Activated naive CD4-positive, alpha-beta T cell treated with anti-CD3 and anti-CD28 coated beads, Interleukin-2, amount 10 ng/mL, durations not matched to agents 7 days and 5 days (primary cell): ENCODE results near the gene TMEM8B.

Experiments
- CTCF ChIA-PET: fragments of 350-600 bp; sonication (Branson Sonifier 250); formaldehyde crosslinking; loops from one replicate; lab custom pipeline; 2021; ENCODE audit warnings: antibody characterized with exemption; lab: Charles Lee
- DNase-seq: peaks from one replicate; pipeline ENCODE4 v3.0.0-alpha.2; 2020
- H3K27ac Mint-ChIP-seq: one replicate; pipeline ENCODE4 v1.8.0; 2021; ENCODE audit warnings: mild to moderate bottlenecking, moderate library complexity, mixed read lengths
- H3K27me3 Mint-ChIP-seq: one replicate; pipeline ENCODE4 v1.8.0; 2021; ENCODE audit warnings: mild to moderate bottlenecking, mixed read lengths
- H3K36me3 Mint-ChIP-seq: one replicate; pipeline ENCODE4 v1.8.0; 2021; ENCODE audit warnings: mixed read lengths
- H3K4me1 Mint-ChIP-seq: one replicate; pipeline ENCODE4 v1.8.0; 2021; ENCODE audit warnings: mixed read lengths
- H3K4me3 Mint-ChIP-seq: one replicate; pipeline ENCODE4 v1.8.0; 2021; ENCODE audit warnings: mild to moderate bottlenecking, moderate library complexity, mixed read lengths
- H3K9me3 Mint-ChIP-seq: one replicate; pipeline ENCODE4 v1.8.0; 2021; ENCODE audit warnings: mixed read lengths

The TMEM8B gene

DNA sequence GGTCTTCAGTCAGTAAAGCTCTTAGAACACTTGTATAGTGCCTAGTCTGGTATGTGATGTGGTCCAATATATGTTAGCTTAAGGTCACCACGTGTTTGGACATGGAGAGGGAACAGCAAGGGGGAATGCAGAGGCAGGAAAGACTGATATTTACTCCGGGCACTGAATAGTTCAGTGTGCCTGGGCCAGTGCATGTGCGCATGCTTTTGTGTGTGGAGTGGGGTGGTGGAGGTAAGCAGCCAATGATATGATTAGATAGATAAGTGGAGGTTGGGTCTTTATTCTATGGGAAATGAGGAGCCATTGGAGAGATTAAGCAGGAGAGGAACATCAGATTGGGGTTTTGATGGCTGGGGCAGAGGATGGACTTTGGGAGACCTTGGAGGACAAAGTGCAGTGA lies 27.2 kb downstream of the TMEM8B start:
- Mint-ChIP-seq H3K36me3 (no peaks in the 10 kb centered on the region), H3K27ac (no peak overlapping the region), H3K4me3 (no peak overlapping the region), H3K9me3 (no peaks in the 10 kb centered on the region), H3K27me3 (peaks cover 48% of the 10 kb centered on the region), H3K4me1 (peaks cover 7% of the 10 kb centered on the region)
- DNase-seq: no peak
- CTCF ChIA-PET: interaction anchor here (1.2 kb wide), 1 partner anchor 1559 kb away, joined by 3 read pairs; no protein-coding TSS in a partner anchor

DNA sequence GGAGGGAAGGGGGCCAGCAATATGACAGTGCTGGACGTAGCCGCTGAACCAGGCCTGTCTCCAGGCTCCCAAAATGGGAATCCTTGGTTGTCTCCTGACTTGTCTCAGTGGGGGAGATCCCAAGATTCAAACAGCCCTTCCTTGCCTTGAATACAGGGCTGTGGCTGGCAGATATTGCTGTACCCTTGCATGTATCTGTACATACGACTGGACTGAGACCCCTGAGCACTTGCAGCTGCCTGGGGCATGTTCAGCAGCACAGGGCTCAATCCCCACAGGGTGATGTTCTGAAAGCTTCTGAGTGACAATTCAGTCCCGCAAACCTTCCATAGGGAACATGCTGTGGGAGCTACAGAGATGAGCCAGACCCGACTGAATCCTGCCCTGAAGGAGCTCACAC lies 27.9 kb downstream of the TMEM8B start:
- CTCF ChIA-PET: interaction anchor here (1.1 to 1.9 kb wide), 6 partner anchors 9 to 1558 kb away, joined by 3 to 7 read pairs (median 4); no protein-coding TSS in a partner anchor
- Mint-ChIP-seq H3K9me3 (no peaks in the 10 kb centered on the region), H3K4me3 (no peak overlapping the region), H3K4me1 (peaks cover 7% of the 10 kb centered on the region), H3K36me3 (no peaks in the 10 kb centered on the region), H3K27me3 (peaks cover 54% of the 10 kb centered on the region), H3K27ac (no peak overlapping the region)
- no peak for DNase-seq

DNA sequence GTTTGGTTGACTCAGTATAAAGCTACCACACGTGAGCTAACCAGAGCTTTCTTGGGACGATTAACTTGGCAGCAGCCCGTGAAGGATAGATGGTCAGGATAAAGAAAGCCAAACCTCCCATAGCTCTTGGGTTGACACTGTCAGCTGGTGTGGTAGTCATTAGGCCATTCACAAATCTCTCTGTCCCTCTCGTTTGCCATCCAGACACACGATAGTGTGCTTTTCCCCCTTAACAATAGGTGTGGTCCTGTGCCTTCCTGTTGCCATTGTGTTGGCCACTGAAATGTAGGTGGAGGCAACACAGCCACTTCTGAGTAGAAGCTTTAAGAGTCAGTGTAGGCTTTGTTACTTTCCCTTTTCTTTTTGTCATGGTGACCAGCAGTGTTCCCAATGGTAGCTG lies 29.4 kb downstream of the TMEM8B start:
- no peaks in the 10 kb centered on the region for H3K9me3 Mint-ChIP-seq
- CTCF ChIA-PET: interaction anchor here (1.6 to 1.9 kb wide), 3 partner anchors 10 to 32 kb away, joined by 4 to 7 read pairs (median 4); no protein-coding TSS in a partner anchor
- no peak for DNase-seq
- no peak overlapping the region for H3K4me3 Mint-ChIP-seq
- H3K4me1 Mint-ChIP-seq: peaks cover 7% of the 10 kb centered on the region
- H3K27ac Mint-ChIP-seq: no peak overlapping the region
- H3K36me3 Mint-ChIP-seq: no peaks in the 10 kb centered on the region
- H3K27me3 Mint-ChIP-seq: peaks cover 61% of the 10 kb centered on the region

DNA sequence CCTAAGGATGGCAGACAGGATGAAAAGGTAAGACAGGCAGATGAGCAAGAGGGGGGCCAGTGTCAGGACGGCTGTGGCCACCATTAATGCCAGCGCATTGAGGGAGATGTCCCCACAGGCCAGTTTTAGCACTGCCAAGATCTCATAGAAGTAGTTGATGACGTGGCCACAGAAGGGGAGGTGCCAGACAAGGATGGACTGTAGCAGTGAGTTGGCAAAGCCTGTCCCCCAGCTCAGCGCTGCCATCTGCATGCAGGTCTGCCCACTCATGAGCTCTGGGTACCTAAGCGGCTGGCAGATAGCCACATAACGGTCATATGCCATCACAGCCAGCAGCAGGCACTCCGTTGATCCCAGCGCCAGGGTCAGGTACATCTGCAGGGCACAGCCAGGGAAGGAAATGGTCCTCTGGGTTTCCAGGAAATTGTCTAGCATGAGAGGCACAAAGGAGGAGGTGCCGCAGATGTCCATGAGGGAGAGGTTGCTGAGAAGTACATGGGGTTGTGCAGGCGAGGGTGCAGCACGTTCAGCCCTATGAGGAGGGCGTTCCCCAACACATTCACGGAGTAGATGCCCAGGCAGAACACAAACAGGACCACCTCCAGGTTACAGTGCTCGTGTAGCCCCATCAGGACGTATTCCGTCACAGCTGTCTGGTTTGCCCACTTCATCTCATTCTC lies 30.4 kb downstream of the TMEM8B start:
- CTCF ChIA-PET: no interaction called here
- Mint-ChIP-seq H3K36me3 (no peaks in the 10 kb centered on the region), H3K4me1 (peaks cover 7% of the 10 kb centered on the region), H3K4me3 (no peak overlapping the region), H3K27me3 (peaks cover 56% of the 10 kb centered on the region), H3K27ac (no peak overlapping the region), H3K9me3 (no peaks in the 10 kb centered on the region)
- DNase-seq: no peak

DNA sequence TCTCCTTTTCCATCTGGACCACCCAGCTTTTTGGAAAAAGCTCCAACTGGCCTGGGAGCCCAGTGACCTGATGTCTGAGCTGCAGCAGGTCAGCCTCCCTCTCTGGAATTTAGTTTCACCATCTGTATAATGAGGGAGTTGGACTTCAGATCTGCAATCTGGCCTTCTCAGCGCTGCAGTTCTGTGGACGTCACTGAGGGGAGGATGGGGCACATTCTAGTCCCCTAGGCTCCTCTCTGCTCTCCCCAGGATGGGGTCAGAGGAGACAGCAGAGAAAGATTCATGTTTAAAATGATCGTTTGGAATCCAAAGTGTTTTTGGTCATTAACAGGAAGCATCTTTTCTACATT lies 30.9 kb downstream of the TMEM8B start:
- H3K27me3 Mint-ChIP-seq: peaks cover 60% of the 10 kb centered on the region

DNA sequence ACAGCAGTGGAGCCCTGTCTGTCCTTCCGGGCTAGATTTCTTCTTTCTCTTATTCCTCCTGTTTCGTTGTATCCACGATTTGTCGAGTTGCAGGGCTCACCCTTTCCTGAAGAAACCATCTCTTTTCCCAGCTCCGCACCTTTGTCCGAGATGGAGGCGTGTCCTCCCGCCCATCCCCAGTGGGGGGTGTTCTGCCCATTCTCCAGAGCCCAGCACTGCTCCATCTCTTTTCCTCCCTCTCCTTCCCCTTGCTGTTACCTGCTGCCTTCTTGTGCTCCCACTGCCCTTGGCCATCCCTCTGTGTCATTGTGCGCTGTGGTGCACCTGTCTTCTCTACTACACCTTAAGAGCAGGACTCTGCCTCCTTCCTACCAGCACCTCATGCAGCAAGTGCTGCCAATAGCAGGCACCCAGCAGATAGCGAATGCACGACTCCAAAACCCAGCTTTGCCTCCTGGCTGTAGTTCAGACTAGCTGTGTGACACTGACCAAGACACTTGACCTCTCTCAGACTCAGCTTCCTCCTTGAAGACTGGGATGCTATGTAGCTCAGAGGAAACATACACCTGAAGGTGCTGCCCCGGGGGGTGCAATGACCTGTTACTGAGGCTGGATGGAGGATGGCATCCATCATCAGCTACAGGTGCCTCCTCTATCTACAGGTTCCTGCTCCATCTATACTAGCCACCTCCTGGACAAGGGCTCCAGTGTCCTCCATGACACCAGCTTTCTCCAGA lies 32.3 kb downstream of the TMEM8B start:
- Mint-ChIP-seq H3K4me1 (peaks cover 7% of the 10 kb centered on the region), H3K27me3 (peaks cover 62% of the 10 kb centered on the region), H3K9me3 (no peaks in the 10 kb centered on the region), H3K36me3 (no peaks in the 10 kb centered on the region), H3K27ac (no peak overlapping the region), H3K4me3 (no peak overlapping the region)
- no peak for DNase-seq
- CTCF ChIA-PET: interaction anchor here (1.3 kb wide), 1 partner anchor 162 kb away, joined by 4 read pairs; no protein-coding TSS in a partner anchor

More for the DNA sequence above, 30.9 kb downstream of the TMEM8B start:
- no peaks in the 10 kb centered on the region for H3K9me3 Mint-ChIP-seq
- DNase-seq: no peak
- no peak overlapping the region for H3K4me3 Mint-ChIP-seq
- no peaks in the 10 kb centered on the region for H3K36me3 Mint-ChIP-seq
- H3K4me1 Mint-ChIP-seq: peaks cover 7% of the 10 kb centered on the region
- CTCF ChIA-PET: interaction anchor here (1.3 kb wide), 1 partner anchor 163 kb away, joined by 4 read pairs; no protein-coding TSS in a partner anchor
- H3K27ac Mint-ChIP-seq: no peak overlapping the region

DNA sequence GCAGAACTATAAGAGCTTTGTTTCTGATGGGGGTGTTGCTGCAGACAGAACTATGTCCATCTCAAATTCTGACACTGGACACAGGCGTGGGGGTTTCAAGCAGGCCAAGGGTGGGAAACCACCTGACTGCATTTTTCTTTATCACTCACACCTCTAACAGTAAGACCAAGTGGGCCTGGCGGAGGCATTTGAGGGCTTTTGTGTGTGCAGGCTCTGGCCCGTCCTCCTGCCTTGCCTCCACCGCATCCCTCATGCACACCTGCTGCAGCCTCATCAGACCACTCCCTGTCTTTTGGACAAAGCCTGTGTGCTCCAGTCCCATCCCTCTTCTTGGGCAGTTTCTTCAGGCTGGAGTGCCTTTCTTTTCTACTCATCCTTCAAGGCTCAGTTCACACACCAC lies 33.3 kb downstream of the TMEM8B start:
- CTCF ChIA-PET: no interaction called here
- peaks cover 7% of the 10 kb centered on the region for H3K4me1 Mint-ChIP-seq
- H3K36me3 Mint-ChIP-seq: no peaks in the 10 kb centered on the region
- no peak for DNase-seq
- no peak overlapping the region for H3K4me3 Mint-ChIP-seq
- no peak overlapping the region for H3K27ac Mint-ChIP-seq
- H3K27me3 Mint-ChIP-seq: peaks cover 58% of the 10 kb centered on the region
- no peaks in the 10 kb centered on the region for H3K9me3 Mint-ChIP-seq

DNA sequence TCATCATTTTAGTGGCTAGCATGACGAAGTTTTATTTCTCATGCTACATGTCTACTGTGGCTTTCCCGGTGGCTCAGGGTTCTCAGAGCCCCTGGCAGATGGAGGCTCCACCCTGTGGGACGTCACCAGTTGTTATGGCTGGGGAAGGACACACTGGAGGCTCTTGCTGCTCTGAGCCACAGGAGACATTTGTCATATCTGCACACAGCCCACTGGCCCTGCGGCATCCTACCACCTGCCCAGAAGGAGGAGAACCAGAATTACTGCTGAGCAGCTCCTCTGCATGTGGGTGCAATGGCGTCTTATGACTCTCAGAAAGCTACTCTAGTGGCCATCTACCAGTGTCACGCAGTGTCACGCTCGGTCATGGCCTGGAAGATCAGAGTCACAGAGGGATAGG lies 34.6 kb downstream of the TMEM8B start:
- CTCF ChIA-PET: interaction anchor here (1.1 kb wide), 1 partner anchor 18 kb away, joined by 5 read pairs; no protein-coding TSS in a partner anchor
- H3K4me1 Mint-ChIP-seq: peaks cover 3% of the 10 kb centered on the region
- no peaks in the 10 kb centered on the region for H3K9me3 Mint-ChIP-seq
- DNase-seq: no peak
- H3K36me3 Mint-ChIP-seq: no peaks in the 10 kb centered on the region
- no peak overlapping the region for H3K27ac Mint-ChIP-seq
- H3K4me3 Mint-ChIP-seq: no peak overlapping the region
- peaks cover 50% of the 10 kb centered on the region for H3K27me3 Mint-ChIP-seq

DNA sequence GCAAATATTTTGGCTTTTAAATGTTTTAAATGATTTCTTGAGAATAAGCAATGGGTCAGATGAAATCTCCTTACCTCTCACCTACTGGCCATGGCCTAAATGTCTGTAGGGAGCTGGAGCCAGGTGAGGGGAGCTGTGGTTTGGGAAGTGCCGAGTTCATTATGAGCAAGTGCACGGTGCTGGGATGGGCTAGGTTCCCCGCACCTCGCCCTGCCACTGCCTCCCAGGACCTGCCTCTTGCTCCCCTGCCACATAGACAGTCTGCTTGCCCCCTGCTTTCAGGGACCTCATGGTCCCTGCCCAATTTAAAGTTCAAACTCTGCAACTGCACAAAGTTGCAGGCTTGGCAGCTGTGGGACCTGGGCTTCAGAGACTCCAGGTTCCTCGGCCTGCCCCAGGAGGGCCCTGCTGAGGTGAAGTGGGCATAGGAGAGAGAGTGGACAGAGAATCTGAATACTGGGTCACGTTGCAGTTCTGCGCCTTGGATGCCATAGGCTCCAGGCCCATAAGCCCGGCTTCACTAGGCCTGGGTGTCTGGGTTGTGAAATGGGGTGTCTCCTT lies 35.7 kb downstream of the TMEM8B start:
- no peak for DNase-seq
- peaks cover 42% of the 10 kb centered on the region for H3K27me3 Mint-ChIP-seq
- CTCF ChIA-PET: interaction anchor here (1.6 to 2.1 kb wide), 2 partner anchors 14 to 17 kb away, joined by 5 to 6 read pairs; no protein-coding TSS in a partner anchor
- no peak overlapping the region for H3K27ac Mint-ChIP-seq
- no peaks in the 10 kb centered on the region for H3K4me1 Mint-ChIP-seq
- H3K36me3 Mint-ChIP-seq: no peaks in the 10 kb centered on the region
- H3K4me3 Mint-ChIP-seq: no peak overlapping the region
- H3K9me3 Mint-ChIP-seq: no peaks in the 10 kb centered on the region

DNA sequence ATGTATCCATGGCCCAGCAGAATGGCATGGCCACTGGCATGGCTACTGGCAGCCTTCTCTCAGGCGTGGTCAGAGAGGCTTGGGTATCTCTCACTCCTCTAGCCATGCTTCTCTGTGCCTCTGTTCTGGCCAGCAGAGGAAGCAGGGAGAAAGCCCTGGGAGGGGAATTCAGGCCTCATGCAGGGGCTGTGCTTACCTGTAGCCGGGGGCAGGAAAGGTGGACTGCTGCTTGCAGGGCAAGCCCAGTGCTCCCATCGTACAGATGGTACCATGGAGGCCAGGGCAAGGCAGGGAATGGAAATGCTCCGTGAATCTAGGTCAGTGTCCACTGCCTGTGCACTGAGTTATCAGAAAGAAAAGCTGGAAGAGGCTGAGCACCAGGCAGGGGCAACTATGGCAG lies 38.5 kb downstream of the TMEM8B start:
- H3K4me1 Mint-ChIP-seq: no peaks in the 10 kb centered on the region
- no peaks in the 10 kb centered on the region for H3K36me3 Mint-ChIP-seq
- H3K4me3 Mint-ChIP-seq: no peak overlapping the region
- CTCF ChIA-PET: interaction anchor here (1.2 to 1.5 kb wide), 3 partner anchors 10 to 77 kb away, joined by 3 read pairs; no protein-coding TSS in a partner anchor
- H3K27ac Mint-ChIP-seq: no peak overlapping the region
- H3K9me3 Mint-ChIP-seq: no peaks in the 10 kb centered on the region
- DNase-seq: no peak
- peaks cover 20% of the 10 kb centered on the region for H3K27me3 Mint-ChIP-seq

DNA sequence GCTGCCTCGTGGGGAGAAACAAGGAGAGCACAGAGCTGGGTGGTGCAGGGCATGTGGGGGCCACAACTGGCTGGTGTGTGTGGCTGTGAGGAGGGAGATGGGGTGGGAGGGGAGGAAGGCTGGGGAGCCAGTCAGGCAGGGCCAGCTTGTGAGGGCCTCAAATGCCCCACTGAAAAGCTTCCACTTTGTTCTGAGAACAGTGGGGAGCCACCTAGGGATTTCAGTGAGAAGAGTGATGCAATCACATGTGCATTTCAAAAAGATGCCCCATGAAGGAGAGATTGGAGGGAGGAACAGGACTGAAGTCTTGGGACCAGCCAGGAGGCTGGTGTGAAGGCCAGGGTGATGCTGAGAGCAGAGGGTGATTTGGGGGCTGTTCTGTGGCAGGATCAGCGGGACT lies 39.9 kb downstream of the TMEM8B start:
- H3K4me3 Mint-ChIP-seq: no peak overlapping the region
- no peaks in the 10 kb centered on the region for H3K9me3 Mint-ChIP-seq
- CTCF ChIA-PET: interaction anchor here (1.2 to 1.8 kb wide), 3 partner anchors 13 to 78 kb away, joined by 3 to 7 read pairs (median 3); no protein-coding TSS in a partner anchor
- H3K27ac Mint-ChIP-seq: no peak overlapping the region
- DNase-seq: no peak
- no peaks in the 10 kb centered on the region for H3K4me1 Mint-ChIP-seq
- no peaks in the 10 kb centered on the region for H3K36me3 Mint-ChIP-seq
- H3K27me3 Mint-ChIP-seq: peaks cover 13% of the 10 kb centered on the region

DNA sequence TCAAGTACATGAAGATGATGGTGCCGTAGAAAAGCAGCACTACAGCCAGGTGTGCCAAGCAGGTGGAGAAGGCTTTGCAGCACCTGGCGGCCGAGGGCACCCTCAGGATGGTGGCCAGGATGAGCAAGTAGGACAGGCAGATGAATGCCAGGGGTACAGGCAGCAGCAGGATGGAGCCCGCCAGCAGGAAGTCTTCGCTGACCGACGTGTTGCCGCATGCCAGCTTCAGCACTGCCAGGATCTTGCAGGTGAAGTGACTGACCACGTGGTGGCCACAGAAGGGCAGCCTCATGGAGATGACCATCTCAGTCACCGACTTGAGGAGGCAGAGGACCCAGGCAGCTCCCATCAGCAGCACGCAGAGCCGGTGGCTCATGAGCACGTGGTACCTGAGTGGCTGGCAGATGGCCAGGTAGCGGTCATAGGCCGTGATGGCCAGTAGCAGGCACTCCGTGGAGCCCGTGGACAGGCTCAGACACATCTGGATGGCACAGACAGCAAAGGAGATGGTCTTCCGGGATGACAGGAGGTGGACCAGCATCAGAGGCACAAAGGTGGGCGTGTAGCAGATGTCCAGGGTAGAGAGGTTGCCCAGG lies 40.7 kb downstream of the TMEM8B start:
- H3K27ac Mint-ChIP-seq: no peak overlapping the region
- H3K36me3 Mint-ChIP-seq: no peaks in the 10 kb centered on the region
- no peaks in the 10 kb centered on the region for H3K4me1 Mint-ChIP-seq
- no peak for DNase-seq
- no peak overlapping the region for H3K4me3 Mint-ChIP-seq
- peaks cover 11% of the 10 kb centered on the region for H3K27me3 Mint-ChIP-seq
- H3K9me3 Mint-ChIP-seq: no peaks in the 10 kb centered on the region
- CTCF ChIA-PET: interaction anchor here (1.8 kb wide), 1 partner anchor 13 kb away, joined by 7 read pairs; no protein-coding TSS in a partner anchor

DNA sequence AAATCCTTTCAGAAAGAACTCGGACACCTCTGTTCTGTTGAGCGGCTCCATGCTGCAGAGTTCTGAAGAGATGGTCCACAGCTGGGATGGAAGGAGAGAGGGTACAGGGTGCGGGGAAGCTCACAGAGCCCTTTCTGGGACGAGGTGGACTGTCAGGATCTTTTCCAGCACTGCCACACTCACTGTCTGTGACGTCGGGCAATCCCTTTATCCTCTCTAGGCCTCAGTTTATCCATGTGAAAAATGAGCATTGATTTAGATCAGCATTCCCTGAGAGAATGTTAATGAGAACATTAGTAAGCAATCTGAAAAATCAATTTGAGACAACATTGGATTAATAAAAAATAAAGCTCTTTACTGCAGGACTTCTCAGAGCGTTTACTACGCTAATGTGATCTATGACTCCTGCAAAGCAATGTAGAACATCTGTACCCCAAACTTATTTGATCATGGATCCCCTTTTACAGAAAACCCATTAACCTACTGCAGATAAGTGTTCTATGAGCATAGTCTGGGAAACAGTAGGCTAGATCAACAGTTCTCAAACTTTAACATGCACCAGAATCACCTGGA lies 41.4 kb downstream of the TMEM8B start, which contains the start of gene OR13J1:
TSS of gene OR13J1 (minus strand) at position 51 of the 573 bp plus-strand sequence. CDS start at position 51, 0 bp downstream.
- Mint-ChIP-seq H3K36me3 (no peaks in the 10 kb centered on the region), H3K27ac (no peak within 1 kb of the TSS), H3K4me1 (no peaks in the 10 kb centered on the region), H3K4me3 (no peak within 1 kb of the TSS), H3K9me3 (no peaks in the 10 kb centered on the region), H3K27me3 (peaks cover 7% of the 10 kb centered on the region)
- CTCF ChIA-PET: interaction anchor here (2.5 kb wide), 1 partner anchor 12 kb away, joined by 6 read pairs; no protein-coding TSS in a partner anchor
- no peak for DNase-seq
